ENCODE results near the gene SLIT1. TPM values are rescaled to one million over a fixed set of nuclear protein-coding genes. Genes with fewer than 3 reads are reported as not detected.

The SLIT1 gene
- total RNA-seq, 1 experiment from 2014 or later = 0.41 TPM

DNA sequence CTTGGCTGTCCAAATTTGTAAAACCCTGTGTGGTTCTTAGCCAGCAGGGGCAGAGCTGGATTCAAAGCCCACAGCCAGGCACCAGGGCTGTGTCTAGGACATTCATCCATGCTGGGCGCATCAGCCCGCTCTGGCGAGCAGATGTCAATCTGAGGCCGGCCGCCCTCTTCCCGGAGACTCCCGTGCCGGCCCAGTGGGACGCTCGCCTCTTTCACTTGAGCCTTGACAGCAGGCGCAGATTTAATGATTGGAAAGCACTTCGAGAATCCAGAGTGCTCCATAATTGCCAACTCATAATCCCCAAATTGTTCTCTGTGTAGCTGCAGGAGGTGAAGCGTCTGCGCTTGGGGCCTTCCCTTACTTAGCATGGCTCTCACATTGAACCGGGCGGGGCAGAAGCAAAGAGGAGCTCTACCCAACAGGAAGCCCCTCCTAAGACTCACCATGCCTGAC is 36.7 kb downstream of the SLIT1 start:
- intact Hi-C loops (cut with micrococcal nuclease; ENCODE audit: unreplicated experiment) = no loop called here
- Mint-ChIP-seq H3K9me3 (ENCODE audit: unreplicated experiment) (no peaks in the 10 kb centered on the region), H3K4me1 (ENCODE audit: low read depth, unreplicated experiment) (no peaks in the 10 kb centered on the region), H3K27ac (ENCODE audit: unreplicated experiment) (no peak overlapping the region), H3K36me3 (ENCODE audit: insufficient read depth, unreplicated experiment) (no peaks in the 10 kb centered on the region), H3K27me3 (ENCODE audit: insufficient read depth, unreplicated experiment) (peaks cover 15% of the 10 kb centered on the region), H3K4me3 (ENCODE audit: unreplicated experiment) (no peak overlapping the region)
- TF ChIP-seq, protein P1, sequence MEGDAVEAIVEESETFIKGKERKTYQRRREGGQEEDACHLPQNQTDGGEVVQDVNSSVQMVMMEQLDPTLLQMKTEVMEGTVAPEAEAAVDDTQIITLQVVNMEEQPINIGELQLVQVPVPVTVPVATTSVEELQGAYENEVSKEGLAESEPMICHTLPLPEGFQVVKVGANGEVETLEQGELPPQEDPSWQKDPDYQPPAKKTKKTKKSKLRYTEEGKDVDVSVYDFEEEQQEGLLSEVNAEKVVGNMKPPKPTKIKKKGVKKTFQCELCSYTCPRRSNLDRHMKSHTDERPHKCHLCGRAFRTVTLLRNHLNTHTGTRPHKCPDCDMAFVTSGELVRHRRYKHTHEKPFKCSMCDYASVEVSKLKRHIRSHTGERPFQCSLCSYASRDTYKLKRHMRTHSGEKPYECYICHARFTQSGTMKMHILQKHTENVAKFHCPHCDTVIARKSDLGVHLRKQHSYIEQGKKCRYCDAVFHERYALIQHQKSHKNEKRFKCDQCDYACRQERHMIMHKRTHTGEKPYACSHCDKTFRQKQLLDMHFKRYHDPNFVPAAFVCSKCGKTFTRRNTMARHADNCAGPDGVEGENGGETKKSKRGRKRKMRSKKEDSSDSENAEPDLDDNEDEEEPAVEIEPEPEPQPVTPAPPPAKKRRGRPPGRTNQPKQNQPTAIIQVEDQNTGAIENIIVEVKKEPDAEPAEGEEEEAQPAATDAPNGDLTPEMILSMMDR (IDR thresholded peaks at IDR 0.05; ENCODE audit: insufficient read depth in 1 of 2, low read depth in 1 of 2, low read length in 1 of 2, severe bottlenecking in 1 of 2, unreplicated experiment in 1 of 2) = no peak
- DNase-seq = no peak
- no peaks in the 10 kb centered on the region for H3K27me3 ChIP-seq (replicated peaks; ENCODE audit: control insufficient read depth, insufficient read depth, low read length)
- no peak overlapping the region for H3K4me3 ChIP-seq (ENCODE audit: low read depth, low read length)
- H3K4me1 ChIP-seq = no peaks in the 10 kb centered on the region
- H3K9me3 ChIP-seq = no peaks in the 10 kb centered on the region
- ChIA-PET POLR2A (no interaction called here), CTCF (interaction anchor here (2.0 kb wide), 1 partner anchor 76 kb away, joined by 5 read pairs; no protein-coding TSS in a partner anchor)
- no peaks in the 10 kb centered on the region for H3K36me3 ChIP-seq (ENCODE audit: control insufficient read depth, insufficient read depth, low read length)
- no TSS peak for BruUV-seq (replicated peaks)

DNA sequence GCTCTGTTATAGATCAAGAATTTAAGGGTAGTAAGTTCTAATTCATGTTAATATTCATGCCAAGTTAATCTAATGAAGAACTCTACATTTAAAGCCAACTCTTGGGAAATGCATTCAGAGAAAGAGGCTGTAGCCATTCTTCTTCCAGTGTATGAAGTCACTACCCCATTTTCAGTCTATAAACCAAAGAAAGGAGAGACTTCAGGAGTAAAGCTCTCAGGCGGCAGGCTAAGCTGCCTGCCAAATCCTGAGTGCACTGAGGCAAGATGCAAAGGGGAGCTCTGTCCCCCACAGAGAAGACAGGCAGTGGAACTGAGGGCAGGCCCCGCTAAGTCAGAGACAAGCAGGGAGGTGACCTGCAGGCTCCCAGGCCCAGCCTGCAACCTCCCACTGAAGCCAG is 41.5 kb downstream of the SLIT1 start:
- POLR2A ChIA-PET = no interaction called here
- H3K36me3 ChIP-seq (ENCODE audit: control insufficient read depth, insufficient read depth, low read length) = no peaks in the 10 kb centered on the region
- no peaks in the 10 kb centered on the region for H3K9me3 ChIP-seq
- TF ChIP-seq, protein P1 (IDR thresholded peaks at IDR 0.05; ENCODE audit: insufficient read depth in 1 of 2, low read depth in 1 of 2, low read length in 1 of 2, severe bottlenecking in 1 of 2, unreplicated experiment in 1 of 2) = no peak
- intact Hi-C loops (cut with micrococcal nuclease; ENCODE audit: unreplicated experiment) = no loop called here
- CTCF ChIA-PET = no interaction called here
- DNase-seq = no peak
- no peaks in the 10 kb centered on the region for H3K9me3 Mint-ChIP-seq (ENCODE audit: unreplicated experiment)
- no peaks in the 10 kb centered on the region; the same call in 1 of the 2 replicates for H3K4me1 ChIP-seq
- H3K27me3 Mint-ChIP-seq (ENCODE audit: insufficient read depth, unreplicated experiment) = peaks cover 23% of the 10 kb centered on the region
- no peak overlapping the region for H3K4me3 ChIP-seq (ENCODE audit: low read depth, low read length)
- no peak overlapping the region for H3K4me3 Mint-ChIP-seq (ENCODE audit: unreplicated experiment)
- H3K36me3 Mint-ChIP-seq (ENCODE audit: insufficient read depth, unreplicated experiment) = no peaks in the 10 kb centered on the region
- no peak overlapping the region for H3K27ac Mint-ChIP-seq (ENCODE audit: unreplicated experiment)
- no peaks in the 10 kb centered on the region for H3K27me3 ChIP-seq (replicated peaks; ENCODE audit: control insufficient read depth, insufficient read depth, low read length)
- no peaks in the 10 kb centered on the region for H3K4me1 Mint-ChIP-seq (ENCODE audit: low read depth, unreplicated experiment)
- no TSS peak for BruUV-seq (replicated peaks)

DNA sequence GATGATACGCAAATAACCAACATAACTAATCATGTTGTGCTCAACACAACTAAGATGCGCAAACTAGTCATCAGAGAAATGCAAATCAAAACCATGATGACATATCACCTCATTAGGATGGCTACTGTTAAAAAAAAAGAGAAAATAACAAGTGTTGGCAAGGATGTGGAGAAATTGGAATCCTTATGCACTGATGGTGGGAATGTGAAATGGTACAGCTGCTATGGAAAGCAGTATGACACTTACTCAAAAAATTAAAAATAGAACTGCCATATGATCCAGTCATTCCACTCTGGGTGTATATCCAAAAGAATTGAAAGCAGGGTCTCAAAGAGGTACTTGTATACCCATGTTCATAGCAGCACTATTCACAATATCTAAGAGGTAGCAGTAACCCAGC is 42.9 kb downstream of the SLIT1 start:
- no peaks in the 10 kb centered on the region; the same call in 1 of the 2 replicates for H3K4me1 ChIP-seq
- H3K36me3 Mint-ChIP-seq (ENCODE audit: insufficient read depth, unreplicated experiment) = no peaks in the 10 kb centered on the region
- no TSS peak for BruUV-seq (replicated peaks)

More for the DNA sequence above, 42.9 kb downstream of the SLIT1 start:
- no peak for DNase-seq
- ChIA-PET CTCF (no interaction called here), POLR2A (no interaction called here)
- no peak overlapping the region for H3K27ac Mint-ChIP-seq (ENCODE audit: unreplicated experiment)
- Histone ChIP-seq H3K27me3 (replicated peaks; ENCODE audit: control insufficient read depth, insufficient read depth, low read length) (no peaks in the 10 kb centered on the region), H3K4me3 (ENCODE audit: low read depth, low read length) (no peak overlapping the region), H3K36me3 (ENCODE audit: control insufficient read depth, insufficient read depth, low read length) (no peaks in the 10 kb centered on the region), H3K9me3 (no peaks in the 10 kb centered on the region)
- intact Hi-C loops (cut with micrococcal nuclease; ENCODE audit: unreplicated experiment) = no loop called here
- H3K9me3 Mint-ChIP-seq (ENCODE audit: unreplicated experiment) = no peaks in the 10 kb centered on the region
- TF ChIP-seq, protein P1 (IDR thresholded peaks at IDR 0.05; ENCODE audit: insufficient read depth in 1 of 2, low read depth in 1 of 2, low read length in 1 of 2, severe bottlenecking in 1 of 2, unreplicated experiment in 1 of 2) = no peak
- H3K27me3 Mint-ChIP-seq (ENCODE audit: insufficient read depth, unreplicated experiment) = peaks cover 22% of the 10 kb centered on the region
- no peaks in the 10 kb centered on the region for H3K4me1 Mint-ChIP-seq (ENCODE audit: low read depth, unreplicated experiment)
- no peak overlapping the region for H3K4me3 Mint-ChIP-seq (ENCODE audit: unreplicated experiment)

Data from Caco-2 (cell line).